Right cardiac atrium (tissue), 5 donors: ENCODE data around the gene PDIA5. TPM values are rescaled to one million over a fixed set of nuclear protein-coding genes. Genes with fewer than 3 reads are reported as not detected.

Source experiments
- ATAC-seq, 2 donors: fragments of 200-7000 bp; cut with Tn5 transposase; one replicate each; pipeline versions ENCODE4 v1.8.0 to v1.9.1; 2020; ENCODE audit warnings: moderate library complexity in 2 of 2, mild to moderate bottlenecking in 1 of 2
- DNase-seq, 3 donors: peaks; one replicate each; pipeline ENCODE4 v3.0.0-alpha.2; 2020
- H3K27ac ChIP-seq: one replicate; pipeline ENCODE4 v1.5.1; 2013; ENCODE audit warnings: mild to moderate bottlenecking, low read length, control low read depth, moderate library complexity
- H3K27me3 ChIP-seq: one replicate; pipeline ENCODE4 v1.6.1; 2013; ENCODE audit not compliant: control insufficient read depth, insufficient read depth
- H3K4me1 ChIP-seq: one replicate; pipeline ENCODE4 v1.6.1; 2013; ENCODE audit warnings: low read length; ENCODE audit not compliant: control insufficient read depth, insufficient read depth
- H3K4me3 ChIP-seq: one replicate; pipeline ENCODE4 v1.5.1; 2013; ENCODE audit warnings: low read length, control low read depth
- H3K9me3 ChIP-seq: one replicate; pipeline ENCODE4 v1.6.1; 2013; ENCODE audit warnings: low read length; ENCODE audit not compliant: control insufficient read depth
- WGBS: extraction: QIAGEN DNeasy Blood & Tissue Kit; methylation state at CpG from one replicate; pipeline ENCODE4 v1.1.7; 2013; 5-methylcytosine and 5-hydroxymethylcytosine counted together
- intact Hi-C, 4 donors: fragments of 100-400 bp; cut with DNase I; formaldehyde crosslinking; loops; one replicate each; pipeline versions ENCODE4 v1.11.0 to v1.14.0; 2022 to 2023
- polyA plus RNA-seq: library from polyadenylated mRNA; stranded (reverse); fragments of 200-250 nt; gene quantifications from one replicate; pipeline ENCODE4 v1.2.3, GENCODE V29; 2013
- total RNA-seq, 4 donors: library from RNA; stranded (reverse); fragmentation: NEBNext Ultra II Directional; extraction: Animal tissue kit (Norgen Biotek cat#: 25700); gene quantifications; one replicate each; pipeline ENCODE4 v1.2.1, GENCODE V29; 2021
- donor health status: healthy with polysubstance abuse.
- donor health status: DM: no; HTN: yes; CAD: no.
- donor health status: DM: no; HTN: no; CAD: no.
- donor health status: DM: no; HTN: yes; CAD: no; lungs with severe emphysema.
- donor health status: DM: yes; HTN: yes; CAD: no.

The PDIA5 gene
- total and polyA plus RNA-seq, 5 donors, result 8.3 to 11.1 (median 9.7) TPM

DNA sequence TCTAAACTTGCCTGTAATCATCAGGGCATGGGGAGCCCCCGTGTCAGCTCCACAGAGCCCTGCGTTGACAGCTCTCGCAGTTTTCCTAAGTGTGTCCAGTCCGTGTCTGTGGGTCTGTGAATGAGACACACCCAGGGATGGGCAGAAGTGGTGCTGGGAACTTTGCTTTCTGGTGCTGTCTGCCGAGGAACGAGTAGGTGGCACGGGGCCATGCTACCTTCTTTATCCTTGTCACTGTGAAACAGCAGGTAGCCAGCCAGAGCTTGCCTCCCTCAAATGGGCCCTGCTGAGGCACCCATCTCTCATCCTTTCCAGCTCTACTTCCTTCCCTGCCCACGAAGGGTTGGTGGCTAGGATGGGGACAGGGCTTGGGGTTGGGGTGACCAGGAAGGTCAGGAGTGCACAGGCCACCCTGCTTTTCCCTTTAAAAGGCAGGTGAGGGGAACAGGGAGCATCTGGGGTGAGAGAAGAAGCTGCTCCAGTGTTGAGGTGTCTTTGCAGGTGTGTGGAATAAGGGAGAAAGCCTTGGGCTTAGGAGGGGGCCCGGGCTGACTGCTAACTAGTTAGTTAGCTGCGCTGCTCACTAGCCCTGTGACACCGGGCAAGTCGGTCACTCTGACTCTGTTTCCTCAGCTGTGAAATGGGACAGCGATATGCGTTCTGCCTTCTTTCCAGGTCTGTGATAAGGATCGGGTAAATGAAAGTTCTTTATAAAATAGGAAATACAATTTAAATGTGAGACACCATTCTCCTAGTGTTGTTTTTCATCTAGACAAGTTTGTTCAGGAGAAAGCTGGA lies 27.9 kb downstream of the PDIA5 start:
- H3K27ac ChIP-seq, result no peak overlapping the region
- intact Hi-C loops, result no loop called here
- DNase-seq (no peak), ATAC-seq (no peak)
- H3K4me3 ChIP-seq, result no peak overlapping the region
- 78% methylated on average over 15 of the region's 15 CpGs for WGBS
- H3K4me1 ChIP-seq, result peaks cover 17% of the 10 kb centered on the region
- H3K9me3 ChIP-seq, result no peaks in the 10 kb centered on the region
- no peaks in the 10 kb centered on the region for H3K27me3 ChIP-seq

DNA sequence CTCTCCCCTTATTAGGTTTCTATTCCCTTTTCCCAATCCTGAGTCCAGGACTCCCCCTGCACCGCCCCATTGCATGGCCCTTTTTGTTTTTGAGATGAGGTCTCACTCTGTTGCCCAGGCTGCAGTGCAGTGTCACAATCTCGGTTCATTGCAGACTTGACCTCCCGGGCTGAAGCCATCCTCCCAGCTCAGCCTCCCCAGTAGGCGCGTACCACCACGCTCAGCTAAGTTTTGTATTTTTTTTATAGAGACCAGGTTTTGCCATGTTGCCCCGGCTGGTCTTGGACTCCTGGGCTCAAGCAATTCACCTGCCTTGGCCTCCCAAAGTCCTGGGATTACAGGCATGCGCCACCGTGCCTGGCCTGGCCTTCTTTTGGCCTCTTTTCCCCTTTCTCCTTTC lies 29.3 kb downstream of the PDIA5 start:
- Histone ChIP-seq H3K27ac (no peak overlapping the region), H3K27me3 (no peaks in the 10 kb centered on the region), H3K4me1 (peaks cover 9% of the 10 kb centered on the region), H3K9me3 (no peaks in the 10 kb centered on the region), H3K4me3 (no peak overlapping the region)
- WGBS, result 92% methylated on average over 9 of the region's 9 CpGs
- intact Hi-C loops, result no loop called here
- DNase-seq (no peak), ATAC-seq (no peak)

DNA sequence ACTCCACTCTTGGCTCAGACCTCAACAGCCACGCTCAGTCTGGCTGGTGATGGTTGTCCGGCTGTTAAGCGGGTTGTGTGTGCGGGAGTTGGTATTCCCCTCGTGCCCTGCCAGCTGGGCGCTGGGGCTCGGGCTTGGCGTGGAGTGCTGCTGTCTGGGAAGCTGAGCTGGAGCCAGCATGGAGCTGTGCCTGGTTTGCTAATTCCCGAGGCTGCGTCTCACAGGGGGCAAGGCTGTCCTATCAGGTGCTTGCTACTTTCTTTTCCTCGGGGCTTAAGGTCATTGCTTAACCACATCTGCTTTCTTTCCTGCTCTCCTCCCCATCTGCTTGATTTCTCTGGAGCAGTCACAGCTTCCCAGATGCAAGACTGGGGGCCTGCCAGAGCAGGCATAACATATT lies 29.9 kb downstream of the PDIA5 start:
- Histone ChIP-seq H3K27me3 (no peaks in the 10 kb centered on the region), H3K4me3 (no peak overlapping the region), H3K27ac (no peak overlapping the region), H3K9me3 (no peaks in the 10 kb centered on the region), H3K4me1 (peaks cover 9% of the 10 kb centered on the region)
- intact Hi-C loops, result no loop called here
- 22% methylated on average over 11 of the region's 11 CpGs for WGBS
- peak; percentile 73 to 78 for ATAC-seq
- peak; percentile 71 to 89 (median 88) for DNase-seq

DNA sequence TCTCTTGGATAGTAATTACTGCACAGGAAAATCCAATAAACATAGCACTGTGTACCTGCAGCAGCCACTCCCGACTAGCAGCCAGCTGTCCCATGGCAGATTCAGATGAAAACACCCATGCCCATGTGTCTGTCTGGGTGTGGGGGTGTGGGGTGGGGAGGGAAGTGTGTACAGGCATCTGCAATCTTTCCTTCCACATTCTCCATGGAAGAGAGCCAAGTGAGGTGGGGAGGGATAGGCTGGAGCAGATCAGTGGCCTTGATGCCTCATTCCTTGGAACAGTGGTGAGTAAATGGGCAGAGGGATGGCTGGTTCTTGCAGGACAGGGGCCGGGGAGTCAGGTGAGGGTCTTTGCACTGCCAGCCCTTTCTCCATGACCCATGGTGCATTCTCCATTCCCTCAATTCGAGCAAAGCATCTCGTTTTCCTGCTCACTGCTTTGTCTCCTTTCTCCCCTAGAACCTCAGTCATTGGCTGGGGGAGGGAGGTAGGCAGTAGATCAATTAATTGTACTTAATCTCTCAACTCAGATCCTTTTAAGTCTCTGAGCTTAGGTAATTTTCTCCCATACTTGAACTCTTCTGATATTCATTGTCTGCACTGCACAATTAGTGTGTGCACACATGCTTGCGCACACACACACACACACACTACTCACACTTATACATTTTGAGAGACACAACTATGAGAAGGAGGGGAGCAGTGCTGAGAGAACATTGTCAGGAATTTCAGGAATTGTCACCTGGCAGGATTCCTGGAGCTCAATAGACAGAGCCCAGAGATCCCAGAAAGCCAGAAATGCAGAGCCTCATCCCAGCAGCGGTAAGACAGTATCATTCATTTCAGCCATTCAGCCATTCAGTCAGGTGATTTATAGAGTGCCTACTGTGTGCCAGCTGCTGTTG lies 31.9 kb downstream of the PDIA5 start:
- intact Hi-C loops, result no loop called here
- Histone ChIP-seq H3K9me3 (no peaks in the 10 kb centered on the region), H3K4me1 (peaks cover 9% of the 10 kb centered on the region), H3K4me3 (no peak overlapping the region), H3K27ac (no peak overlapping the region), H3K27me3 (no peaks in the 10 kb centered on the region)
- WGBS, result 73% methylated on average over 6 of the region's 6 CpGs
- DNase-seq (no peak), ATAC-seq (no peak)

DNA sequence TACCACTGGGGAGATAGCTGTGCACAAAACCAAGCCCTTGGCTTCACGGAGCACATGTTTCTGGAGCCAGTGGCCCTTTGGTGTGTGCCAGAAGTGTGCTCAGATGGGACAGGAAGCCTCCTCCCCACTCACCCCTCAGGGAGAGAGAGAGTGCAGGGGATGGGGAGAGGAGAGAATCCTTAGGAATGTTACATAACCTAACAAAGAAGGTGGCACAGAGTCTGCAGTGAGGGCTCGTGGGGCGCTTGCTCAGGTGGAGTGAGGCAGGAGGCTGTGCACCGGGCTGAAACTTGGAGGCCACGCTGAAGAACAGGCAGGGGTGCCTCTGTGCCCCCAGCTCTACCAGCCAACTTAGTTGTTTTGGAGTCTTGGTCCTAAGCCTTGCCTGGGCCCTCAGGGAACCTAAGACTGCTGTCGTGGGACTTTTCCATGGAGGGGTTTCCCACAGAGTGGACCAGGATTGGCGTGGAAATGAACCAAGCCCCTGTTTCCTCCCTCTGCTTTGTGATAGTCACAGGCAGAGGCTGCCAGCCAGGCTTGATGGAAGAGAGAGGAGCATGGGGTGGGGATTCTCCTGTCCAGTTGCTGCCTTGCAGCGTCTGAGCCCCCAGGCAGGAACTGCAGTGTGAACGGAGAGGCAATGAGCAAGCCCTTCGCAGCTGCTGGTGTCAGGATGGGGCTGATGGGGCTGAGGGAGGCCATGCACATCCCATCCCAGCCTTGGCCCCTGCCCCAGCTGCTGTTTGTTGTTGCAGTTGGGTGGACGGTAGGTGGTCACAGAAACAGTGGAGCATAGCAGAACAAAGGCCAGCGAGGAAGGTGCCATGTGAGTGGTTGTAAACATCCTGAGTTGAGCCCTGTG lies 32.7 kb downstream of the PDIA5 start:
- Histone ChIP-seq H3K27ac (no peak overlapping the region), H3K4me3 (no peak overlapping the region), H3K4me1 (peaks cover 8% of the 10 kb centered on the region), H3K27me3 (no peaks in the 10 kb centered on the region), H3K9me3 (no peaks in the 10 kb centered on the region)
- ATAC-seq (no peak), DNase-seq (no peak)
- intact Hi-C loops, result no loop called here
- 88% methylated on average over 12 of the region's 12 CpGs for WGBS

DNA sequence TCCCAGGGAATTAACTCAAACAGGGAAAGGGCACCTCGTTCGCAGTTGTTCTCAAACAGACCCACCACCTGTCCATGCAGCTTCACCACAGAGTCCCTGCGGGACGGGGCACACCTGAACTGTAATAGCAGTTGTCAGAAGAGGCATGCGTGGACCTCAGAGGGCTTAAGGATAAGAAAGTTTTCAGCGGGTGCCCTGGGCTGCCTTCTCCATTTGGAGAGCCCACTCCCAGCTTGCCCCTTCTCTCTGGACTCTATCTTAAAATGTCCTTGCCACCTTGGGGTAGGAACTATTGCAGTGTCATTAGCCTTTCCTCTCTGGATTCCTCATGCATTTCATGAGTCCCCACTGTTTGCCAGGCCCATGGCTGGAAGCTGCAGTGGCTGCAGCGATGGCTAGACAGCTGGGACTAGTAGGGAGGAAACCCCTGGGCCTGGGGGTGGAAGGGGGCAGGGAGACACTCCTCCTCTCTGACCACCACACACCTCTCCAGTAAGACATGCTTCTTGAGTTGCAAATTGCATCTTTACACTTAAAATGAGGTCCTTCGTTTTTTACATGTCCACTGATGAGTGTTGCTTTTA lies 33.5 kb downstream of the PDIA5 start:
- WGBS, result 96% methylated on average over 8 of the region's 8 CpGs
- Histone ChIP-seq H3K27ac (no peak overlapping the region), H3K9me3 (no peaks in the 10 kb centered on the region), H3K4me1 (peaks cover 7% of the 10 kb centered on the region), H3K27me3 (no peaks in the 10 kb centered on the region), H3K4me3 (no peak overlapping the region)
- intact Hi-C loops, result no loop called here
- ATAC-seq (no peak), DNase-seq (no peak)

DNA sequence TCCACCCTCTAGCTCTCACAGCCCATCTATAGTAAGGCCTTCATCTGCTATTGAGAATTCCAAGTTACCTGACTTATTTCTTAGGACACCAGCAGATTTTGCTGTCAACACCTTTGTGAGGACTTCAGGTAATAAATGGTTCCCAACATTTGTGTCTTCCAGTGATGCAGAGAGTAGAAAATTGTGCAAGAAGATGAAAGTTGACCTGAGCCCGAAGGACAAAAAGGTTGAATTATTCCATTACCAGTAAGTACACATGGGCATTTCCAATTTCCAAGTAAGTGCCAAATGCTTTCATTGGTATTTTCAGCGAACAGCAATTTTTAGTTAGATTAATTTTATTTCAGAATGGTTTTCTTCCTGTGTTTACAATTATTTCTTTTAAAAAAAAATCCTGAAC lies 35.4 kb downstream of the PDIA5 start:
- no peak overlapping the region for H3K4me3 ChIP-seq
- ATAC-seq (no peak), DNase-seq (no peak)
- H3K27ac ChIP-seq, result no peak overlapping the region
- WGBS, result 97% methylated on average over 2 of the region's 2 CpGs
- H3K27me3 ChIP-seq, result no peaks in the 10 kb centered on the region
- H3K9me3 ChIP-seq, result no peaks in the 10 kb centered on the region
- H3K4me1 ChIP-seq, result peaks cover 7% of the 10 kb centered on the region
- intact Hi-C loops, result no loop called here

DNA sequence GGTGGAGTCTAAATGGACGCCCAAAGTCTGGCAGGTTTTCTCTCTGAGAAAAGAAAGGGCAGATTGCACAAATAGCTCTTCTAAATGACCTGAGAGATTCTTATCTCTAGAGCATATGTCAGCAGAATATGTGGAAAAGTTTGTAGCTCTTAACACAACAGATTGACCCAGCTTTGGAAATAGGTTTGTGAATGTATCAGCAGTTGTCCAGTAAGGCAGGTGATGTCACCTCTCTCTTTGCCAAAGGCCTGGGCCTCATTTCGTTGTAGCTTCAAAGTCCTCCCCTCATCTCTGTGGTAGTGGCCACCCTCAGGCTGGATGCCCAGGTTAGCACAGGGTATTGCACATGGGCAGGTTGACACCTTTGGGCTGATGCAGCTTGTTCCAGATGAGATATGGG lies 36.0 kb downstream of the PDIA5 start:
- DNase-seq (no peak), ATAC-seq (no peak)
- Histone ChIP-seq H3K4me1 (peaks cover 7% of the 10 kb centered on the region), H3K27me3 (no peaks in the 10 kb centered on the region), H3K27ac (no peak overlapping the region), H3K9me3 (no peaks in the 10 kb centered on the region), H3K4me3 (no peak overlapping the region)
- WGBS, result 82% methylated on average over 2 of the region's 2 CpGs
- intact Hi-C loops, result no loop called here

DNA sequence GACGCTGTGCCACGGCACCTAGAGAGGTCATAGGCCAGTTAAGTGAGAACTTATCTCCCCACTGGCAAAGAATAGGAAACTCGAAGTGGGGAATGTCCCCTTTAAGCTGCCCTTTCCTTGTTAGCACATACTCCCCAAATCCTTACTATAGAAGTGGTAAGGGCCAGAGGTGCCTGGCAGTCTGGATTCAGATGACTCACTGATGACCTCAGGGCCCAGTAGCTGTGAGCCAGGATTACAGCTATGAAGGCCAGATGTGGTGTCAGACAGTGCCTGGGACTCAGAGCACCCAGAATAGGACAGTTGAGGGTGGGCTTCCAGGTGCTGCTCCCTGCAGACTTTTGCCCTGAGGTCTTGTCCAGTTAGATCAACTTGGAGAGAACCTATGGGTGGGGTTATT lies 37.7 kb downstream of the PDIA5 start:
- Histone ChIP-seq H3K9me3 (no peaks in the 10 kb centered on the region), H3K27me3 (no peaks in the 10 kb centered on the region), H3K27ac (no peak overlapping the region), H3K4me3 (no peak overlapping the region), H3K4me1 (no peaks in the 10 kb centered on the region)
- DNase-seq (no peak), ATAC-seq (peak; percentile 58 to 85)
- intact Hi-C loops, result no loop called here
- 58% methylated on average over 3 of the region's 3 CpGs for WGBS

DNA sequence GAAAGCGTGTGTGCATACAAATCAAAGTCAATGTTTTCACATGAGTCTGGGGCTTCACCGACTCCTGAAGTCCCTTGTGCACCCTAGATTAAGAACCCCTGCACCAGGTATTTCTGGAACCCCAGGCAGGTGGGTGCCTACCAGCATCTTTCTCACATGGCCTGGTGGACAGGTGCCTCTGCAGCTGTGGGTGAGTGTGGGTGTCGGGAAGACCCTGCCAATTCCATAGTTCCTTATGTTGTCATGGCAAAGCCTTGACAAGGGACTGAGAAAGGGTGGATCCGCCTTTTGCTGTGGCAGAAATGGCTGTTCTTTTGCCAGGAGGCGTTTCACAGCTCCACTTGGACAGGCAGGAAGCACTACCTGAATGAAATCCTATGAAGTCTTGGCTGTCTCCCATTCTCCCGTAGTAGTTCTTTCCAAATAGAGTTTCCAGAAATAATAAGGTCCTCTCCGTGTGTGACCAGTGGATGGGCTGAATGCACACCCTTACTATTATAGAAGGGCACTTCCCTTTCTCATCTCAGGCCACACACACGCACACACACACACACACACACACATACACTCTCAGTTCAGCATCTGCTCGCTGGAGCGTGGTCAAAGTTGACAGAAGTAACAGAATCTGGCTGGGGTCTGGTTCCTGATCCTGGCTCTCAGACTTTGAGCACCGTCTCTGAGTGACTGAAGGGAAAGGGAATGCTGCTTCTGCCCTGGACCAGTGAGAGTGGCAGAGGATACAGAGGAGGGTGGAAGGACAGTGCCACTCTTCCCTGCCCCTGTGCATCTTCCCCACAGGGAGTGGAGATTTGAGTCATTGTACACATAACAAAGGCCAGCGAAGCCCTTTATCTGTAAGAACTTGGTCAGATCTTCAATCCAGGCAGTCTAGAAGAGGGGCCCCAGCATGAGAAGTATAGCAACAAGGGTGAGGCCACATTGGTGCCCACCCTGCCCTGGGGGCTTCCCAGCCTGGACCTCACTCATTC lies 38.7 kb downstream of the PDIA5 start:
- H3K4me1 ChIP-seq, result no peaks in the 10 kb centered on the region
- no peak overlapping the region for H3K27ac ChIP-seq
- no peak for ATAC-seq
- no peak for DNase-seq
- intact Hi-C loops, result no loop called here
- no peak overlapping the region for H3K4me3 ChIP-seq
- no peaks in the 10 kb centered on the region for H3K9me3 ChIP-seq
- WGBS, result 82% methylated on average over 12 of the region's 12 CpGs
- H3K27me3 ChIP-seq, result no peaks in the 10 kb centered on the region
